GM12878 (cell line): ENCODE results near the gene GPR61. TPM values are rescaled to one million over a fixed set of nuclear protein-coding genes. Genes with fewer than 3 reads are reported as not detected.

Experiments used
- BMI1 ChIP-seq: fragments of 450-650 bp; IDR thresholded peaks from 2 replicates; pipeline ENCODE4 v1.6.1; 2016; ENCODE audit warnings: mild to moderate bottlenecking, moderate library complexity, borderline replicate concordance
- CUX1 ChIP-seq: IDR thresholded peaks from 2 replicates; pipeline ENCODE4 v1.6.1; 2012; ENCODE audit warnings: improper control_type of control experiment, low read depth, low read length; ENCODE audit not compliant: insufficient replicate concordance
- E2F4 ChIP-seq: IDR thresholded peaks from 2 replicates; pipeline ENCODE4 v1.6.1; 2012; ENCODE audit warnings: low read depth, low read length, improper control_type of control experiment
- EP300 ChIP-seq, 2 experiments: fragments of 150-350 bp in 1 of 2; IDR thresholded peaks; 2 replicates each; pipeline ENCODE4 v1.6.1; 2011 to 2012; ENCODE audit warnings: low read depth in 2 of 2, low read length in 2 of 2, borderline replicate concordance in 1 of 2, improper control_type of control experiment in 1 of 2, inconsistent platforms in 1 of 2; ENCODE audit not compliant: control insufficient read depth in 1 of 2
- RBBP5 ChIP-seq: fragments of 200-600 bp; sonication (generic); conservative IDR thresholded peaks from 2 replicates; pipeline ENCODE4 v1.6.1; 2016
- polyA plus RNA-seq, 11 experiments: library from polyadenylated mRNA; depleted of rRNA in 4 of 11; unstranded in 6 of 11; stranded (reverse) in 5 of 11; fragments of >200 nt; fragmentation: Nextera tagmentation in 4 of 11; fragmentation: Illumina TruSeq in 1 of 11; extraction: Ambion mirVana in 4 of 11; extraction: Trizol in 1 of 11; gene quantifications; 1 replicate in 1 of 11; 2 replicates in 10 of 11; pipeline versions ENCODE4 v1.2.1 to v1.2.3, GENCODE V29; 2011 to 2016; ENCODE audit warnings: inconsistent platforms in 2 of 11, missing spikeins in 2 of 11, low read depth in 1 of 11
- total RNA-seq, 4 experiments: library from RNA; depleted of rRNA in 3 of 4; stranded (reverse); fragments of >200 nt in 3 of 4; fragmentation: Illumina TruSeq in 1 of 4; extraction: Trizol in 1 of 4; gene quantifications; 2 replicates each; pipeline versions ENCODE4 v1.2.1 to v1.2.3, GENCODE V29; 2013 to 2021

Gene GPR61
- total and polyA plus RNA-seq, 10 of the 15 experiments (the other 5 are each of a cell fraction or from before 2014, with no cell fraction given): 0.19 to 1.1 (median 0.35) TPM; not detected in 2

- TF ChIP-seq CUX1: no peak
- no peak for TF ChIP-seq E2F4
- no peak for TF ChIP-seq EP300 (IDR thresholded peaks at IDR 0.05; ENCODE audit: borderline replicate concordance in 1 of 2, control insufficient read depth in 1 of 2, low read depth in 2 of 2, low read length in 2 of 2)
- TF ChIP-seq BMI1: no peak
- no peak for TF ChIP-seq RBBP5
Observed at GRCh38 chr1:109495738-109496137, 43.9 kb upstream of the GPR61 start (continued).
